Caco-2 (cell line): ENCODE results near the gene TMEM141. TPM values are rescaled to one million over a fixed set of nuclear protein-coding genes. Genes with fewer than 3 reads are reported as not detected.

Experiments used
- BruUV-seq: library from RNA; stranded (reverse); fragments of 400-500 nt; replicated peaks from 2 replicates; lab custom pipeline; 2021; lab: Mats Ljungman, UMichigan
- CTCF ChIA-PET: fragments of 300-600 bp; sonication (Branson Sonifier 250); formaldehyde crosslinking; loops from one replicate; lab custom pipeline; 2022; ENCODE audit warnings: antibody characterized with exemption; lab: Charles Lee
- POLR2A ChIA-PET: fragments of 300-600 bp; sonication (Branson Sonifier 250); formaldehyde crosslinking; loops from one replicate; lab custom pipeline; 2022; ENCODE audit warnings: antibody characterized with exemption; lab: Charles Lee
- DNase-seq, 2 experiments: peaks; one replicate each; pipeline versions ENCODE4 v3.0.0 to v3.0.0-alpha.2; 2020 to 2022
- H3K27me3 ChIP-seq: replicated peaks from 2 replicates; pipeline ENCODE4 v1.6.0; 2011; ENCODE audit warnings: low read length; ENCODE audit not compliant: control insufficient read depth, insufficient read depth
- H3K36me3 ChIP-seq: 2 replicates; pipeline ENCODE4 v1.5.1; 2011; ENCODE audit warnings: low read length; ENCODE audit not compliant: control insufficient read depth, insufficient read depth
- H3K4me1 ChIP-seq: fragments of 250-450 bp; sonication (Bioruptor Pico); 2 replicates; pipeline ENCODE4 v1.5.1; 2020; ENCODE audit warnings: mild to moderate bottlenecking
- H3K4me3 ChIP-seq: 2 replicates; pipeline ENCODE4 v1.5.1; 2011; ENCODE audit warnings: low read depth, mild to moderate bottlenecking, control low read depth, low read length
- H3K9me3 ChIP-seq: fragments of 250-450 bp; sonication (Bioruptor Pico); 2 replicates; pipeline ENCODE4 v1.5.1; 2020; ENCODE audit warnings: mild to moderate bottlenecking, moderate library complexity
- H3K27ac Mint-ChIP-seq: one replicate; pipeline ENCODE4 v1.8.0; 2022; ENCODE audit warnings: mixed read lengths; ENCODE audit not compliant: unreplicated experiment
- H3K27me3 Mint-ChIP-seq: one replicate; pipeline ENCODE4 v1.8.0; 2022; ENCODE audit warnings: mixed read lengths; ENCODE audit not compliant: insufficient read depth, unreplicated experiment
- H3K36me3 Mint-ChIP-seq: one replicate; pipeline ENCODE4 v1.8.0; 2022; ENCODE audit warnings: mild to moderate bottlenecking, mixed read lengths; ENCODE audit not compliant: insufficient read depth, unreplicated experiment
- H3K4me1 Mint-ChIP-seq: one replicate; pipeline ENCODE4 v1.8.0; 2022; ENCODE audit warnings: low read depth, mixed read lengths; ENCODE audit not compliant: unreplicated experiment
- H3K4me3 Mint-ChIP-seq: one replicate; pipeline ENCODE4 v1.8.0; 2022; ENCODE audit warnings: mild to moderate bottlenecking, moderate library complexity, mixed read lengths; ENCODE audit not compliant: unreplicated experiment
- H3K9me3 Mint-ChIP-seq: one replicate; pipeline ENCODE4 v1.8.0; 2022; ENCODE audit warnings: mixed read lengths; ENCODE audit not compliant: unreplicated experiment
- CTCF ChIP-seq, 2 experiments: fragments of 200-600 bp in 1 of 2; IDR thresholded peaks; 1 replicate in 1 of 2; 2 replicates in 1 of 2; pipeline versions ENCODE4 v1.5.1 to v1.8.0; 2011 to 2022; ENCODE audit warnings: antibody characterized with exemption in 1 of 2, control low read depth in 1 of 2, inconsistent platforms in 1 of 2, low read depth in 1 of 2, low read length in 1 of 2, mild to moderate bottlenecking in 1 of 2, moderate library complexity in 1 of 2; ENCODE audit not compliant: insufficient read depth in 1 of 2, severe bottlenecking in 1 of 2, unreplicated experiment in 1 of 2
- intact Hi-C: fragments of 100-400 bp; cut with micrococcal nuclease; formaldehyde crosslinking; loops from one replicate; pipeline ENCODE4 v1.10.0; 2022; ENCODE audit not compliant: unreplicated experiment
- total RNA-seq: library from RNA; stranded (reverse); gene quantifications from 2 replicates; pipeline ENCODE4 v1.2.3, GENCODE V29; 2022

The TMEM141 gene
- total RNA-seq, 1 experiment from 2014 or later: 107 TPM

GRCh38 chr9:136756134-136756438, 35.1 kb upstream of the TMEM141 start:
- no peak overlapping the region for H3K4me3 ChIP-seq
- no peaks in the 10 kb centered on the region for H3K27me3 ChIP-seq
- intact Hi-C loops: no loop called here
- BruUV-seq: no TSS peak
- ChIA-PET CTCF (no interaction called here), POLR2A (no interaction called here)
- no peak for DNase-seq
- Mint-ChIP-seq H3K27me3 (no peaks in the 10 kb centered on the region), H3K9me3 (peaks cover 18% of the 10 kb centered on the region), H3K36me3 (no peaks in the 10 kb centered on the region), H3K4me1 (peaks cover 6% of the 10 kb centered on the region), H3K4me3 (no peak overlapping the region), H3K27ac (no peak overlapping the region)
- no peaks in the 10 kb centered on the region for H3K36me3 ChIP-seq
- TF ChIP-seq CTCF (IDR thresholded peaks at IDR 0.05; ENCODE audit: insufficient read depth in 1 of 2, low read depth in 1 of 2, low read length in 1 of 2, severe bottlenecking in 1 of 2, unreplicated experiment in 1 of 2): no peak
- H3K9me3 ChIP-seq: peaks cover 13% of the 10 kb centered on the region
- H3K4me1 ChIP-seq: no peaks in the 10 kb centered on the region

- no peaks in the 10 kb centered on the region for H3K36me3 Mint-ChIP-seq
Measured at GRCh38 chr9:136756836-136757235, 34.3 kb upstream of the TMEM141 start.

GRCh38 chr9:136757328-136757727, 33.8 kb upstream of the TMEM141 start:
- POLR2A ChIA-PET: no interaction called here
- Mint-ChIP-seq H3K27me3 (no peaks in the 10 kb centered on the region), H3K9me3 (peaks cover 8% of the 10 kb centered on the region), H3K4me1 (peaks cover 7% of the 10 kb centered on the region), H3K4me3 (no peak overlapping the region), H3K36me3 (no peaks in the 10 kb centered on the region), H3K27ac (no peak overlapping the region)
- Histone ChIP-seq H3K27me3 (no peaks in the 10 kb centered on the region), H3K4me1 (no peaks in the 10 kb centered on the region), H3K9me3 (peaks cover 4% of the 10 kb centered on the region; the same call in 1 of the 2 replicates), H3K36me3 (no peaks in the 10 kb centered on the region), H3K4me3 (no peak overlapping the region)
- CTCF ChIA-PET: no interaction called here
- no peak for TF ChIP-seq CTCF (IDR thresholded peaks at IDR 0.05; ENCODE audit: insufficient read depth in 1 of 2, low read depth in 1 of 2, low read length in 1 of 2, severe bottlenecking in 1 of 2, unreplicated experiment in 1 of 2)
- DNase-seq: no peak
- no TSS peak for BruUV-seq
- intact Hi-C loops: no loop called here

More at GRCh38 chr9:136756836-136757235, 34.3 kb upstream of the TMEM141 start:
- H3K4me1 Mint-ChIP-seq: peaks cover 7% of the 10 kb centered on the region
- no TSS peak for BruUV-seq
- ChIA-PET CTCF (no interaction called here), POLR2A (no interaction called here)
- Histone ChIP-seq H3K4me1 (no peaks in the 10 kb centered on the region), H3K36me3 (no peaks in the 10 kb centered on the region), H3K4me3 (no peak overlapping the region), H3K9me3 (peaks cover 8% of the 10 kb centered on the region), H3K27me3 (no peaks in the 10 kb centered on the region)
- TF ChIP-seq CTCF (IDR thresholded peaks at IDR 0.05; ENCODE audit: insufficient read depth in 1 of 2, low read depth in 1 of 2, low read length in 1 of 2, severe bottlenecking in 1 of 2, unreplicated experiment in 1 of 2): no peak
- no peak overlapping the region for H3K27ac Mint-ChIP-seq
- H3K9me3 Mint-ChIP-seq: peaks cover 13% of the 10 kb centered on the region
- H3K4me3 Mint-ChIP-seq: no peak overlapping the region
- intact Hi-C loops: no loop called here
- DNase-seq: no peak
- no peaks in the 10 kb centered on the region for H3K27me3 Mint-ChIP-seq
